Central memory CD4-positive, alpha-beta T cell (primary cell): Measurements from ENCODE around the gene PACS1.
"Not testable (repeated sequence)": the region's sequence is repeated elsewhere in the genome, so short reads cannot be mapped to it uniquely, and the experiment has no call there.

ENCODE experiments used
- DNase-seq: peaks from one replicate; pipeline ENCODE4 v3.0.0; 2022

PACS1 gene

GRCh38 chr11:66112041-66112491, 42.0 kb downstream of the PACS1 start:
- DNase-seq: no peak

GRCh38 chr11:66112601-66113499, 42.8 kb downstream of the PACS1 start:
- DNase-seq: no peak

- DNase-seq: not testable (repeated sequence)
These were observed 44.9 kb downstream of the PACS1 start for GRCh38 chr11:66114957-66115356.

GRCh38 chr11:66115638-66116301, 45.7 kb downstream of the PACS1 start:
- peak; percentile 71 for DNase-seq

GRCh38 chr11:66116576-66117361, 46.7 kb downstream of the PACS1 start:
- no peak for DNase-seq

GRCh38 chr11:66118847-66119246, 48.8 kb downstream of the PACS1 start:
- no peak for DNase-seq

- no peak for DNase-seq
These were observed 49.5 kb downstream of the PACS1 start for GRCh38 chr11:66119348-66120133.

GRCh38 chr11:66121466-66121865, 51.4 kb downstream of the PACS1 start:
- no peak for DNase-seq

GRCh38 chr11:66123902-66124301, 53.8 kb downstream of the PACS1 start:
- DNase-seq: no peak

GRCh38 chr11:66124564-66124963, 54.5 kb downstream of the PACS1 start:
- DNase-seq: no peak

GRCh38 chr11:66126064-66126463, 56.0 kb downstream of the PACS1 start:
- no peak for DNase-seq

- DNase-seq: peak; percentile 59
These were observed 56.9 kb downstream of the PACS1 start for GRCh38 chr11:66126808-66127555.

- DNase-seq: no peak
These were observed 60.9 kb downstream of the PACS1 start for GRCh38 chr11:66130978-66131377.

GRCh38 chr11:66131937-66132632, 62.0 kb downstream of the PACS1 start:
- DNase-seq: no peak

GRCh38 chr11:66133216-66133775, 63.2 kb downstream of the PACS1 start:
- DNase-seq: no peak

GRCh38 chr11:66136752-66137123, 66.7 kb downstream of the PACS1 start:
- no peak for DNase-seq

GRCh38 chr11:66139817-66140404, 69.8 kb downstream of the PACS1 start:
- DNase-seq: no peak

GRCh38 chr11:66142370-66143263, 72.5 kb downstream of the PACS1 start:
- no peak for DNase-seq

GRCh38 chr11:66143264-66143566, 73.1 kb downstream of the PACS1 start:
- DNase-seq: no peak
